ENCODE measurements around the gene STMN1.

DNA sequence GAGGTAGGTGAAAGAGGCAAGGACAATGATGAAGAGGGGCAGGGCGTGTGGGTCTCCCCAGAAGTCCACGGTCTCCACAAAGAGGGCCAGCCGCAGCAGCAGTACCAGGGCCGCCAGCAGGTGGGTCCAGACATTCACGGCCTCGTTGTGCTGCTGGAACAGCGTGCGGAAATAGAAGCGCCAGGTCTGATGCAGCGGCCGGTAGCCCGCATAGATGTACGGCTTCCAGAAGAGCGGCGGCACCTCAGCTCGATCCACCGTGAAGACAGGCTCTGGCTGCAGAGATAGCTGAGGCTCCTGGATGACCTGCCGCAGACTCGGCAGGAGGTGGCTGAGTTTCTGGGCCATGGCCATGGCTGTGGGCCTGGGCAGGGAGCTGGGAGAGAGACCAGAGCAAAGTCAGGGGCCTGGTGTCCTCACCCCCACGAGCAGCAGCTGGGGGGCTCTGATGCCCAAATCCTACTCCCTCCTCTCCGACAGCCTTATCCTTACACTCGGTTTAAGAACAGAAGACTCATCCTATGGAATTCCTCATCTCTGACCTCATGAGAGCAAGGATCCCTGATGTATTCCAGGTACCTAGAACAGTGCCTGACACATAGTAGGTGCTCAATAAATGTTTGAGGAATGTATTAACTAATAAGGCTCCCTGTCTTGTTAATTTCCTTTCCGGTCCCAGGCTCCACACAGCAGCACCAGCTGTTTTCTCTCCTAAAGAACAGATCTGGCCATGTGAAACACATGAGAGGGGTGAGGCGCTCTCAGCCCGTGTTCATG, 42.5 kb downstream of the STMN1 start:
- TF ChIP-seq, protein P1, sequence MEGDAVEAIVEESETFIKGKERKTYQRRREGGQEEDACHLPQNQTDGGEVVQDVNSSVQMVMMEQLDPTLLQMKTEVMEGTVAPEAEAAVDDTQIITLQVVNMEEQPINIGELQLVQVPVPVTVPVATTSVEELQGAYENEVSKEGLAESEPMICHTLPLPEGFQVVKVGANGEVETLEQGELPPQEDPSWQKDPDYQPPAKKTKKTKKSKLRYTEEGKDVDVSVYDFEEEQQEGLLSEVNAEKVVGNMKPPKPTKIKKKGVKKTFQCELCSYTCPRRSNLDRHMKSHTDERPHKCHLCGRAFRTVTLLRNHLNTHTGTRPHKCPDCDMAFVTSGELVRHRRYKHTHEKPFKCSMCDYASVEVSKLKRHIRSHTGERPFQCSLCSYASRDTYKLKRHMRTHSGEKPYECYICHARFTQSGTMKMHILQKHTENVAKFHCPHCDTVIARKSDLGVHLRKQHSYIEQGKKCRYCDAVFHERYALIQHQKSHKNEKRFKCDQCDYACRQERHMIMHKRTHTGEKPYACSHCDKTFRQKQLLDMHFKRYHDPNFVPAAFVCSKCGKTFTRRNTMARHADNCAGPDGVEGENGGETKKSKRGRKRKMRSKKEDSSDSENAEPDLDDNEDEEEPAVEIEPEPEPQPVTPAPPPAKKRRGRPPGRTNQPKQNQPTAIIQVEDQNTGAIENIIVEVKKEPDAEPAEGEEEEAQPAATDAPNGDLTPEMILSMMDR (IDR thresholded peaks at IDR 0.05 in 8 of 11, conservative IDR thresholded peaks at IDR 0.05 in 3 of 11) = no peak
- peak in 1 of 3 donors; percentile 34 for TF ChIP-seq POLR2AphosphoS5 (IDR thresholded peaks at IDR 0.05)
